T47D (cell line): ENCODE data around the gene NDUFA8.

Source experiments
- DNase-seq, 2 experiments: peaks; one replicate each; pipeline versions ENCODE4 v3.0.0 to v3.0.0-alpha.2; 2011 to 2012; ENCODE audit warnings: low read depth in 1 of 2, low spot score in 1 of 2
- JUND ChIP-seq: IDR thresholded peaks from 2 replicates; pipeline ENCODE4 v1.6.1; 2012; ENCODE audit warnings: low read depth
- in situ Hi-C: cut with HindIII; loops from 2 replicates; pipeline ENCODE4 v1.10.0; 2016; ENCODE audit warnings: low sequenced_read_pairs, low pct_unique_long_range_greater_than_20kb

The NDUFA8 gene

GRCh38 chr9:122159026-122159924, at the start of gene NDUFA8, which contains the start of gene MORN5:
Gene NDUFA8, minus strand, starts transcription at chr9:122159779. Its CDS starts 102 bp downstream, at chr9:122159677.
Gene MORN5, plus strand, starts transcription at chr9:122159908. Its CDS starts 65 bp downstream, at chr9:122159973.
- in situ Hi-C loops: no loop called here
- DNase-seq: peak; percentile 96 to 97
- no peak for TF ChIP-seq JUND

DNA sequence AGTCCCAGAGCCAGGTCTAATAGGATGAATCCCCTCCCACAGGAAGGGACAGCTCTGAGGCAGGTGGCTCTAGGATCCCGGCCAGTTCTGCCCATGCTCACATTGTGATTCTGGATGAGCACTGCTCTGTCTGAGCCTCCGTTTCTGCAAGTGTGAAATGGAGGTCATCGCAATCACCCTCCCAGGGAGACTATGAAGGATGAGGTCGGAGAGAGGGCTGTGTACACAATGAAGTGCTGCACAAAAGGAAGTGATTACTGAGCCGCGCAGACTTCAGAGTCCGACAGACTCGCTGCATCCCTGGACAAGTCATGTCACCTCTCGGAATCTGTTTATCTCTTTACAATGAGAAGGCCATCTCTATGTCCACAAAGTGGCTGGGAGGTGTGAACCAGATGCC, 47.5 kb upstream of the NDUFA8 start:
- DNase-seq: no peak
- in situ Hi-C loops: no loop called here
- no peak for TF ChIP-seq JUND

DNA sequence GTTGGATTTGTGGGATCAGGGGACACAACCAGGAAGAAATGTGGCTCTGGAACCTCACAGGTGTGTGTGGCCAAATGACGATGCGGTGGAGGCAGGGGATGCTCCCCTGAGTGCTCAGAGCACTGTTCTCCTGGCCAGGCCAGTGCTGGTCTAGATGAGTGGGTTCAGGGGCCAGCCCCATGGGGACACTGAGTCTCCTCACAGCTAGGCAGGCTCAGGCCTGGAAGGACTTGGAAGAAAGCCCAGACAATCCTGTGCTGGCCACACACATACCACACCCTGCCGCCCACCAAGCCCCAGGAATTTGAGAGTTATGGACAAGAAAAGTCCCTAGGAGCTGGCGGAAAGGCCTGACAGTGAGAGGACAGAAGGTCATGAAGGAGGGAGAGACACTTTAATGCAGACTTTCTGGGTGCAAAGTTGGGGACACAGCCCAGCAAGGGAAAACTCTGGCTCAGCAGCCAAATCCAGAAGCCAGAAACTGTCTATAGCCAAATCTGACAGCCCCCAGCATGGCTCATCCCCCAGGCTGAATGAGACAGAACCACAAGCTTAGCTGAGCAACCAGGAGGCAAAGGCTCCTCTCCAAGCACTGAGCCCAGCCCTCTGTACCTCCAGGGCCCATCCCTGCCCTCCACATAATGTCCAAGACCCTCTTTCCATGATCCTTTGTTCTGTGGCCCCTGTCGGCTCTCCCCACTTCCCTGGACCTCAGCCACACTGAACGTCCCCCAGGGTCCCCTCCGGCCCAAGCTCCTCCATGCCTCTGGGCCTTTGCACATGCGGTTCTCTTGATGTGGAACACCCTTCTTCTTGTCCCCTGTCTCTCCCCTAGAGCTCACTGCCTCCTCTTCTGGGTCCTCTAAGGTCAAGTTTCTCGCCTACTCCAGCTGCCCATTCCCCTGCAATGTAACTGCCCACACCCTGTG, 46.8 kb upstream of the NDUFA8 start:
- in situ Hi-C loops: no loop called here
- no peak for DNase-seq

GRCh38 chr9:122205176-122205575, 45.6 kb upstream of the NDUFA8 start:
- TF ChIP-seq JUND: no peak
- peak in 1 of 2 experiments; percentile 48 for DNase-seq
- in situ Hi-C loops: no loop called here

More for the DNA sequence above, 46.8 kb upstream of the NDUFA8 start:
- no peak for TF ChIP-seq JUND

DNA sequence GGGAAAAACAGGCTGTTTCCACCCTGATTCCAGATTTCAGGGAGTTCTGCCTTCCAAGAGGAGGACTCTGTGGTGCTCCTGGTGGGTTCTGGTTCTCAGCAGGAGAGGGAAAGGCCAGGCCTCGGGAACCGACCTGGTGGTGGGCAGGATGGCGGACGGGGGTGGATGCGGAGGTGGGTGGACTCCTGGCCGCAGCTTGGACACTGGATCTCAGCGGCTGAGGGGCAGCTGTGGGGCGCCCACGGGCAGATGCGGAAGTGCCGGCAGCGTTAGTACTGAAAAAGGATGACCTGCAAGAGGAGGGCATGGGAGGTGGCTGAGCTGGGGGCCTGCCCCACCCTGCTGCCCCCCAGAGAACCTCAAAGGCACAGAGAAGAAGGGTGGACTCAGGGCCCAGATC, 44.9 kb upstream of the NDUFA8 start:
- DNase-seq: no peak
- no peak for TF ChIP-seq JUND
- in situ Hi-C loops: no loop called here

- no peak for TF ChIP-seq JUND
- in situ Hi-C loops: no loop called here
- no peak for DNase-seq
These were observed 44.5 kb upstream of the NDUFA8 start for GRCh38 chr9:122204055-122204454.

DNA sequence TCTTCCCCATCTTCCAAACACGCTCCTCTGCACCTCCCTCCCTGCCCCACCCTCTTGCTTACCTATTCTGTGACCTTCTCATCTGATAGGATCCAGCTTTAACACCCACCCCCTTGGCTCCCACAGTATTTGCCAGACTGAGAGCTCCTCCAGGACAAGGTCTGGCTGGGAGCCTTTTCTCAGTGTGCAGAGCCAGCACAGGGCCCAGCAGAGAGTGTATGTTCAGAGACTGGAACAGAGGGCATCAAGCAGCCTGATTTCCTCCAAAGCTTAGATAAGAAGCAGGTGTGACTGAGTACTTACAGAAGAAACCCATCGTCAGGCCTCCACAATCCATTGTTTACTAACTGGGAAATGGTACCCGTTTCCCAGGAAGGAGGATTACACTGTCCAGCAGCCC, 42.5 kb upstream of the NDUFA8 start:
- no peak for TF ChIP-seq JUND
- in situ Hi-C loops: no loop called here
- no peak for DNase-seq

DNA sequence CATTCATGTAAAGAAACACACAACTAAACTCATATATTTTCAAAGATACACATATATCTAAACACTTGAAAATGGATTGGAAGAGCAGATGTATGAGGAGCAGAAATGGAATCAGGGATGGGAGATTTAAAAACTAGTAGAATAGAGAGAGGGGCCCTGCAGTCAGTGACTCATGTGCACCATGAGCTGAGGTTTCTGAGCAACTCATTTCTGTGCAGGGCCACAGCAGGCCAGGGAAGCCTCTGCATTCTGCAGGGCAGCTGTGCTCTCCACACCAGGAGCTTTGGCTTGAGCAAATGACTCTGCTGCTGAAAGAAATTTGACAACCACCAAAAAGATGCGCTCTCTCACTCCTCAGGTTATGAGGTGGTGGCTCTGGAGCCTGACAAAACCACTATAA, 42.1 kb upstream of the NDUFA8 start:
- DNase-seq: no peak
- in situ Hi-C loops: no loop called here
- TF ChIP-seq JUND: no peak

DNA sequence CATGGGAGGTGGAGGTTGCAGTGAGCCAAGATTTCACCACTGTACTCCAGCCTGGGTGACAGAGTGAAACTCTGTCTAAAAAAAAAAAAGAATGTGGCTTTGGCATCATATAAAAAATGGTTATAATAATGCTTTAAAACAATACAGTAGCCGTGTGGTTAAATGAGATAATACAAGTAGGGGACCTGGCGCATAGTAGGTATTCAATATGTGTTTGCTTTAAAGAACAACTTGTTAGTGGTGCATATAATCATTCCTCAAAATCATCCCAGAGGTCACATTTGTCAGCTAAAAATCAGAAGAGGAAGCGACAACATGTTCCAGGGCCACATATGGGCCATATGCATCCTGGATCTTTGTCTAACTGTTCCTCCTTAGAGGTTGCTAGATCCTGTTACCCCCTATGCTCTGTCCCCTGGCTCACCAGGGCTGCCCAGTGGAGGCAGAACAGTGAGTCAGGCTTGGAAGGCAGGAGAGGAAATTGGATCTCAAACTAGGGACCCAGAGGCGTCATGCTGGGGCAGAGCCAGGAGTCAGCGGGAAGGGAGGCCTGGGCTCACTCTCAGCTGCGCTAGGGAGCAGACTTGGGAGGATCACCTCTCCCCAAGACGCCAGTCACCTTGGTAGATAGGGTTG, 41.5 kb upstream of the NDUFA8 start:
- no peak for TF ChIP-seq JUND
- in situ Hi-C loops: no loop called here
- DNase-seq: no peak

DNA sequence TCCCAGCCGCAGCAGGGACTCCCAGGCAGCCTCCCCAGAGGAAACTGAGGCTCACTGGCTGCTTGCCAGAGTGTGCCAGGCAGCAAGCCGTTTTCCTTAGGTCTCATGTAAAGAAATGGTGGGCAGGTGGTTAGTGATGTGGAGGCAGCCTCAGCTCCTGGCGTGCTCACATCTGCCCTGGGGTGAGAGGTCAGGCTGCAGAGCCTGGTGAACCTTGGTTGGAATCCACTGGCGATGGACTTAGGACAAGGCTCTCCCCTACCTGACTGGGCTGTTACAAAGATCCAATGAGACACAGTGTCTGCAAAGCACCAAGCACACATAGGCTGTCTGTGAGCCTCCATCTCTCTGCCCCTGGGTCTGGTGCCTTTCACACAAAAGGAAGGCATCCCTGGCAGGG, 38.3 kb upstream of the NDUFA8 start:
- TF ChIP-seq JUND: no peak
- in situ Hi-C loops: no loop called here
- DNase-seq: no peak

DNA sequence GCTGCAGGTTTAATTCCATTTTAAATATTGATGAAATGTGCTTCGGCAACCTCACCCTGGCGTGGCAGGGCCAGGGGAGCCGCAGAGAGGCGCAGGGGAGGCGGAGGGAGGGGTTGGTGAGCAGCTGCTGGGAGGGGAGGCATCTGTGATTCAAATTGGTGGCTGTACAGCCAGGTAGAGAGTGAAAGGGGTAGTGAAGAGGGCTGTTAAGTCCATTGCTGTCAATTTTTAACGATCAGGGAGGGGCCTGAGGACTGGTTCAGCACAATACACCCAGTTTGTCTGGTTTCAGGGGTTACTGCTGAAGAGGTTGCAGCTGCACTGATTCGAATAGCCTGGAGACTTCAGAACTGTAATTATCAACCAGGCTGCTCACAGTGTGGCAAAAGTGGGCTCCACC, 37.8 kb upstream of the NDUFA8 start:
- no peak for DNase-seq
- no peak for TF ChIP-seq JUND

GRCh38 chr9:122195875-122196274, 36.3 kb upstream of the NDUFA8 start:
- no peak for DNase-seq
- in situ Hi-C loops: no loop called here
- TF ChIP-seq JUND: no peak

More for the DNA sequence above, 37.8 kb upstream of the NDUFA8 start:
- in situ Hi-C loops: no loop called here
